Measurements from ENCODE around the gene ANKRD11.

Gene ANKRD11

DNA sequence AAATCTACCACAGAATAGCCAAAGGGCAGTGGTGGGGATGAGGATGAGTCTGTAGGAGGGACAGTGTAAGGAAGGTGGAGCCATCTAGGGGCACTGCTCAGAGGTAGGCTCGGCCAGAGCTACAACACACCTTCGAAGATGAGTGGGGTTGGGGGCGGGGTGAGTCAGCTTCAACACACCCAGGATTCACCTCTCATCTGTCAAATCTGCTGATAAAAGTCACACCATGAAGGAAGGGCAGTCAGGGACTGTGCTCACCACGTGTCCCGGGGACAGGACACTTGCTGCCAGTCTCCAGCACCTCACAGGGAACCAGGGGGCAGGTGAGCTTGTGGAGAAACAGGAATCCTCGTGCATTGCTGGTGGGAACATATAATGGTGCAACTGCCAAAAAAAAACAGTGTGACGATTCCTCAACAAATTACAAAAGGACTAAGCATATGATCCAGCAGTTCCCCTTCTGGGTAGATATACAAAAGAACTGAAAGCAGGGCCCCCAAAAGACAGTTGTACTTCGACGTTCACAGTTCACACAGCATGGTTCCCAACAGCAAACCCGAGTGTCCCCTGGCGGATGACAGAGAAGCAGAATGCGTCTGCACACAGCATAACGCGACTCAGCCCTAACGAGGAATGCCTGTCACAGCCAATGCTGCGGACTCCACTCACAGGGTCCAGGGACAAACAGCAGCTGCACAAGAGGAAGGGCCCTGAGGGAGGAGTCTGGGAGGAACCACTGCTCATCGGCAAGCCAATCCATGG, 133.1 kb downstream of the ANKRD11 start:
- H3K9ac ChIP-seq (ENCODE audit: low read depth, low read length, poor library complexity): no peak overlapping the region
- H3K4me3 ChIP-seq (ENCODE audit: low read length in 2 of 2): no peak overlapping the region
- no peak overlapping the region for H3K23ac ChIP-seq (ENCODE audit: low read depth, low read length, poor library complexity)
- no peak overlapping the region for H2BK15ac ChIP-seq (ENCODE audit: low read length)
- H3K27me3 ChIP-seq (ENCODE audit: control insufficient read depth in 3 of 3, insufficient read depth in 3 of 3, low read depth in 1 of 3, low read length in 3 of 3): no peaks in the 10 kb centered on the region
- H2BK120ac ChIP-seq (ENCODE audit: low read depth, low read length): no peak overlapping the region
- H2AK5ac ChIP-seq (ENCODE audit: low read depth, low read length): no peak overlapping the region
- peaks cover 8 to 24% of the 10 kb centered on the region in 2 donors for H3K4me1 ChIP-seq (ENCODE audit: control insufficient read depth in 2 of 2, insufficient read depth in 1 of 2, low read depth in 1 of 2, low read length in 2 of 2)
- WGBS, 2 donors (ENCODE audit: extremely low coverage in 2 of 2, insufficient read length in 2 of 2, insufficient replicate concordance in 1 of 2): no CpG with 5 or more reads among the region's 17 CpGs
- H3K79me1 ChIP-seq (ENCODE audit: low read depth, low read length): peaks cover 27% of the 10 kb centered on the region
- H2BK5ac ChIP-seq (ENCODE audit: low read length): no peak overlapping the region
- no peaks in the 10 kb centered on the region for H3K9me3 ChIP-seq (replicated peaks in 1 of 2; ENCODE audit: control insufficient read depth in 2 of 2, insufficient read depth in 1 of 2, low read depth in 1 of 2, low read length in 2 of 2)
- DNase-seq (ENCODE audit: low spot score): peak; percentile 26
- H2AFZ ChIP-seq (ENCODE audit: low read length): no peak overlapping the region
- H3K4me2 ChIP-seq (ENCODE audit: insufficient read depth, low read length, poor library complexity, severe bottlenecking): no peak overlapping the region
- no peak overlapping the region for H3K4ac ChIP-seq (ENCODE audit: low read length)
- no peak overlapping the region for H3K14ac ChIP-seq (ENCODE audit: low read length)
- H3K27ac ChIP-seq (replicated peaks; ENCODE audit: low read length): no peak overlapping the region
- no peak overlapping the region for H2BK12ac ChIP-seq (ENCODE audit: low read length)
- no peak overlapping the region for H4K8ac ChIP-seq (ENCODE audit: low read depth, low read length)
- no peak overlapping the region for H3K18ac ChIP-seq (ENCODE audit: low read length)
- no peak overlapping the region for H4K91ac ChIP-seq (ENCODE audit: low read depth, low read length, poor library complexity)
- H3K36me3 ChIP-seq (replicated peaks in 1 of 2; ENCODE audit: control insufficient read depth in 2 of 2, insufficient read depth in 2 of 2, low read length in 2 of 2): peaks cover 3 to 50% of the 10 kb centered on the region in 2 donors

DNA sequence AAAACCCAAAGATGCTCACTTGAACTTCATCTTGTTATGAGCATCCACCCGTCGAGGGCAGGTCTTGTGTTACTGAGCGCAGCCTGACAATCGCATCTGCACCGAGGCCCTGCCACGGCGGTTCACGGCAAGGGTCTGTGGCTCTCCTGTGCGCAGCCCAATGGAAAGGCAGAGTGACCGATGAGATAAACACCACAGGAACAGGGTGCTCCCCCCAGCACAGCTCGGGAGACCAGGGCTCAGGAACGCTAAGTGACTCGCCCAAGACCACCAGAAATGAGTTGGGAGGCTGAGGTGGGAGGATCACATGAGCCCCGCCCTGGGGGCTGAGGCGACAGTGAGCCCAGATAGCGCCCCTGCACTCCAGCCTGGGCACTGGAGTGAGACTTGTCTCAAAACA, 134.7 kb downstream of the ANKRD11 start:
- no peak for DNase-seq (ENCODE audit: low spot score)
- H3K79me1 ChIP-seq (ENCODE audit: low read depth, low read length): peaks cover 24% of the 10 kb centered on the region
- H2AK5ac ChIP-seq (ENCODE audit: low read depth, low read length): no peak overlapping the region
- H2BK15ac ChIP-seq (ENCODE audit: low read length): no peak overlapping the region
- H3K18ac ChIP-seq (ENCODE audit: low read length): no peak overlapping the region
- no peak overlapping the region for H3K27ac ChIP-seq (replicated peaks; ENCODE audit: low read length)
- H3K4me2 ChIP-seq (ENCODE audit: insufficient read depth, low read length, poor library complexity, severe bottlenecking): no peak overlapping the region
- no peak overlapping the region for H2AFZ ChIP-seq (ENCODE audit: low read length)
- no peak overlapping the region for H3K4ac ChIP-seq (ENCODE audit: low read length)
- peaks cover 8 to 14% of the 10 kb centered on the region in 2 donors for H3K4me1 ChIP-seq (ENCODE audit: control insufficient read depth in 2 of 2, insufficient read depth in 1 of 2, low read depth in 1 of 2, low read length in 2 of 2)
- no peak overlapping the region for H2BK12ac ChIP-seq (ENCODE audit: low read length)
- H3K9ac ChIP-seq (ENCODE audit: low read depth, low read length, poor library complexity): no peak overlapping the region
- no peaks in the 10 kb centered on the region for H3K9me3 ChIP-seq (replicated peaks in 1 of 2; ENCODE audit: control insufficient read depth in 2 of 2, insufficient read depth in 1 of 2, low read depth in 1 of 2, low read length in 2 of 2)
- H2BK5ac ChIP-seq (ENCODE audit: low read length): peak overlapping the region; percentile 44
- no peak overlapping the region for H2BK120ac ChIP-seq (ENCODE audit: low read depth, low read length)
- H3K23ac ChIP-seq (ENCODE audit: low read depth, low read length, poor library complexity): peak overlapping the region; percentile 47
- H3K4me3 ChIP-seq (ENCODE audit: low read length in 2 of 2): peak overlapping the region in 1 of 2 donors; percentile 11
- H4K8ac ChIP-seq (ENCODE audit: low read depth, low read length): no peak overlapping the region
- no CpG with 5 or more reads among the region's 16 CpGs for WGBS, 2 donors (ENCODE audit: extremely low coverage in 2 of 2, insufficient read length in 2 of 2, insufficient replicate concordance in 1 of 2)
- H3K36me3 ChIP-seq (replicated peaks in 1 of 2; ENCODE audit: control insufficient read depth in 2 of 2, insufficient read depth in 2 of 2, low read length in 2 of 2): peaks cover 5 to 51% of the 10 kb centered on the region in 2 donors
- no peak overlapping the region for H4K91ac ChIP-seq (ENCODE audit: low read depth, low read length, poor library complexity)
- H3K14ac ChIP-seq (ENCODE audit: low read length): no peak overlapping the region
- no peaks in the 10 kb centered on the region for H3K27me3 ChIP-seq (ENCODE audit: control insufficient read depth in 3 of 3, insufficient read depth in 3 of 3, low read depth in 1 of 3, low read length in 3 of 3)

DNA sequence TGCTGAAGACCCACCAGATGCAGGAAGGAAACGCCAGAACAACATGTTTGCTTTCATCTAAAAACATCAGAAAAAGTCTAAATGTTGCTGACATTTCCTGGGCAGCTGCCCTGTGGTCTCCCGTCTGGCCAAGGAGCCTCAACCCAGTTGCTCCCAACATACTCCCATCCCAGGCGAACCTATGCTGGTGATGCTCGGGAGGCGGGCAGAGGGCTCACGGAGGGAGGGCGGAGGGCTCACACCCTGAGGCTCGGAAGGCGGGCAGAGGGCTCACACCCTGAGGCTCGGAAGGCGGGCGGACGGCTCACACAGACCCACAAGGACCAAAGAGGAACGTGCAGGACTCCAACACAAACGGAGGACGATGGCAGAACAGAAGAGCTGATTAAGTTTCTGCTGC, 135.4 kb downstream of the ANKRD11 start:
- H3K79me1 ChIP-seq (ENCODE audit: low read depth, low read length): peaks cover 26% of the 10 kb centered on the region
- no peaks in the 10 kb centered on the region for H3K9me3 ChIP-seq (replicated peaks in 1 of 2; ENCODE audit: control insufficient read depth in 2 of 2, insufficient read depth in 1 of 2, low read depth in 1 of 2, low read length in 2 of 2)
- no peak overlapping the region for H2AFZ ChIP-seq (ENCODE audit: low read length)
- H3K4me3 ChIP-seq (ENCODE audit: low read length in 2 of 2): no peak overlapping the region
- H3K36me3 ChIP-seq (replicated peaks in 1 of 2; ENCODE audit: control insufficient read depth in 2 of 2, insufficient read depth in 2 of 2, low read length in 2 of 2): peaks cover 3 to 48% of the 10 kb centered on the region in 2 donors
- no peak overlapping the region for H3K4me2 ChIP-seq (ENCODE audit: insufficient read depth, low read length, poor library complexity, severe bottlenecking)
- H3K4ac ChIP-seq (ENCODE audit: low read length): no peak overlapping the region
- no peaks in the 10 kb centered on the region for H3K27me3 ChIP-seq (ENCODE audit: control insufficient read depth in 3 of 3, insufficient read depth in 3 of 3, low read depth in 1 of 3, low read length in 3 of 3)
- H3K14ac ChIP-seq (ENCODE audit: low read length): no peak overlapping the region
- H3K23ac ChIP-seq (ENCODE audit: low read depth, low read length, poor library complexity): no peak overlapping the region
- peaks cover 8 to 11% of the 10 kb centered on the region in 2 donors for H3K4me1 ChIP-seq (ENCODE audit: control insufficient read depth in 2 of 2, insufficient read depth in 1 of 2, low read depth in 1 of 2, low read length in 2 of 2)
- no peak overlapping the region for H2BK120ac ChIP-seq (ENCODE audit: low read depth, low read length)
- no peak overlapping the region for H3K9ac ChIP-seq (ENCODE audit: low read depth, low read length, poor library complexity)
- no peak for DNase-seq (ENCODE audit: low spot score)
- no peak overlapping the region for H2BK5ac ChIP-seq (ENCODE audit: low read length)
- H3K27ac ChIP-seq (replicated peaks; ENCODE audit: low read length): no peak overlapping the region
- H3K18ac ChIP-seq (ENCODE audit: low read length): no peak overlapping the region
- H2AK5ac ChIP-seq (ENCODE audit: low read depth, low read length): no peak overlapping the region
- H2BK15ac ChIP-seq (ENCODE audit: low read length): no peak overlapping the region
- no CpG with 5 or more reads among the region's 16 CpGs for WGBS, 2 donors (ENCODE audit: extremely low coverage in 2 of 2, insufficient read length in 2 of 2, insufficient replicate concordance in 1 of 2)
- H2BK12ac ChIP-seq (ENCODE audit: low read length): no peak overlapping the region
- no peak overlapping the region for H4K8ac ChIP-seq (ENCODE audit: low read depth, low read length)
- no peak overlapping the region for H4K91ac ChIP-seq (ENCODE audit: low read depth, low read length, poor library complexity)

DNA sequence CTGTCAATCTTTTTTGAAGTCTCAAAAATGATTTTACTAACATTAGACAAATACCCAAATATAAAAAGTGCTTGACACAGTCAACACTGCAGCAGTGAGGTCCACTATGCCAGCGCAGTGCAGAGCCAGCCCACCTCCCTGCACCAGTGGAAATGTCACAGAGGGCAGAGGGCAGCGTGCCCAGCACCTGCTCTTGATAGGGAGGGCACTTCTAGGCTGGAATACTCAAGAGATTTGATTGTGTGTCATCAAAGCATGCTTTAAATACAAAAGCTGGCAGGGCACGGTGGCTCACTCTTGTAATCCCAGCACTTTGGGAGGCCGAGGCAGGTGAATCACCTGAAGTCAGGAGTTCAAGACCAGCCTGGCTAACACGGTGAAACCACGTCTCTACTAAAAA, 136.0 kb downstream of the ANKRD11 start:
- DNase-seq (ENCODE audit: low spot score): no peak
- no peak overlapping the region for H3K4ac ChIP-seq (ENCODE audit: low read length)
- no peak overlapping the region for H3K27ac ChIP-seq (replicated peaks; ENCODE audit: low read length)
- H2AK5ac ChIP-seq (ENCODE audit: low read depth, low read length): no peak overlapping the region
- H3K14ac ChIP-seq (ENCODE audit: low read length): no peak overlapping the region
- no peak overlapping the region for H2BK12ac ChIP-seq (ENCODE audit: low read length)
- no peak overlapping the region for H3K23ac ChIP-seq (ENCODE audit: low read depth, low read length, poor library complexity)
- no peak overlapping the region for H2BK120ac ChIP-seq (ENCODE audit: low read depth, low read length)
- no peak overlapping the region for H2BK15ac ChIP-seq (ENCODE audit: low read length)
- no peak overlapping the region for H3K9ac ChIP-seq (ENCODE audit: low read depth, low read length, poor library complexity)
- peaks cover 2 to 41% of the 10 kb centered on the region in 2 donors for H3K36me3 ChIP-seq (replicated peaks in 1 of 2; ENCODE audit: control insufficient read depth in 2 of 2, insufficient read depth in 2 of 2, low read length in 2 of 2)
- H4K91ac ChIP-seq (ENCODE audit: low read depth, low read length, poor library complexity): no peak overlapping the region
- H3K4me3 ChIP-seq (ENCODE audit: low read length in 2 of 2): no peak overlapping the region
- no peak overlapping the region for H2AFZ ChIP-seq (ENCODE audit: low read length)
- no peaks in the 10 kb centered on the region for H3K27me3 ChIP-seq (ENCODE audit: control insufficient read depth in 3 of 3, insufficient read depth in 3 of 3, low read depth in 1 of 3, low read length in 3 of 3)
- no CpG with 5 or more reads among the region's 6 CpGs for WGBS, 2 donors (ENCODE audit: extremely low coverage in 2 of 2, insufficient read length in 2 of 2, insufficient replicate concordance in 1 of 2)
- no peak overlapping the region for H3K4me2 ChIP-seq (ENCODE audit: insufficient read depth, low read length, poor library complexity, severe bottlenecking)
- no peak overlapping the region for H4K8ac ChIP-seq (ENCODE audit: low read depth, low read length)
- H3K18ac ChIP-seq (ENCODE audit: low read length): no peak overlapping the region
- H3K4me1 ChIP-seq (ENCODE audit: control insufficient read depth in 2 of 2, insufficient read depth in 1 of 2, low read depth in 1 of 2, low read length in 2 of 2): peaks cover 8 to 11% of the 10 kb centered on the region in 2 donors
- H2BK5ac ChIP-seq (ENCODE audit: low read length): no peak overlapping the region
- H3K79me1 ChIP-seq (ENCODE audit: low read depth, low read length): peaks cover 28% of the 10 kb centered on the region
- no peaks in the 10 kb centered on the region for H3K9me3 ChIP-seq (replicated peaks in 1 of 2; ENCODE audit: control insufficient read depth in 2 of 2, insufficient read depth in 1 of 2, low read depth in 1 of 2, low read length in 2 of 2)
